HPDE6-E6E7 (cell line): ENCODE data around the gene KIAA1671.

Source experiments
- DNase-seq: peaks from one replicate; pipeline ENCODE4 v3.0.0; 2011; ENCODE audit warnings: missing footprints; ENCODE audit errors: extremely low spot score

Gene KIAA1671

GRCh38 chr22:24981066-24981465 lies 28.6 kb downstream of the KIAA1671 start:
- DNase-seq, result no peak

DNA sequence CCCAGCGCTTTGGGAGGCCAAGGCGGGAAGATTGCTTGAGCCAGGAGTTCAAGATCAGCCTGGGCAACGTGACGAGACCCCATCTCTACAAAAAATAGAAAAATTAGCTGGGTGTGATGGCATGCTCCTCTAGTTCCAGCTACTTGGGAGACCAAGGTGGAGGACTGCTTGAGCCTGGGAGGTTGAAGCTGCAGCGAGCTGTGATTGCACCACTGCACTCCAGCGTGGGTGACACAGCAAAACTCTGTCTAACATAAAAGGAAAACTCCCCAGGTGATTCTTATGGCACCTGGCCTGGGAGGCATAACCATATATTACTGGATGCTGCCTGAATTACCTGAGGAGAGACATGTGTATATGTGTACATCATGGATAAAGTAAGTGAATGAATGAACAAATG lies 29.1 kb downstream of the KIAA1671 start:
- no peak for DNase-seq

GRCh38 chr22:24982301-24983056 lies 30.0 kb downstream of the KIAA1671 start:
- no peak for DNase-seq

- no peak for DNase-seq
Measured at GRCh38 chr22:24983151-24983550, 30.6 kb downstream of the KIAA1671 start.

DNA sequence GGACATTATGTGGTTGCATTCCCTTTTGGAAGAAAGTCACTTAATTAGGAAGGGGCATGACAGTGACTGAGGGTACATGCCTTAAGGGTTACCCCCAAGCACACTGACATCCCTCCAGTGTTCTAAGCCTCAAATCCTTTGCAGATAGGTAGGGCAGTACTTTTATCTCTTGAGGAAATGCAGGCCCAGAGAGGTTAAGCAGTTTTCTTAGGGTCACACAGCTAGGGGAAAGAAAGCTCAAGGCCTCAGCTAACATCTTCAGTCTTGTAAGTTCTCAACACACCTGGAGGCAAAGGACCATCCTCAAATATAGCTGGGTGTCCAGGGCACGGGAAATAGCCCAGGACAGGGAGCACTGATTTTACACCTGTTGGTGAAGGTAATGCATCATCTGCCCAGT lies 31.6 kb downstream of the KIAA1671 start:
- no peak for DNase-seq

DNA sequence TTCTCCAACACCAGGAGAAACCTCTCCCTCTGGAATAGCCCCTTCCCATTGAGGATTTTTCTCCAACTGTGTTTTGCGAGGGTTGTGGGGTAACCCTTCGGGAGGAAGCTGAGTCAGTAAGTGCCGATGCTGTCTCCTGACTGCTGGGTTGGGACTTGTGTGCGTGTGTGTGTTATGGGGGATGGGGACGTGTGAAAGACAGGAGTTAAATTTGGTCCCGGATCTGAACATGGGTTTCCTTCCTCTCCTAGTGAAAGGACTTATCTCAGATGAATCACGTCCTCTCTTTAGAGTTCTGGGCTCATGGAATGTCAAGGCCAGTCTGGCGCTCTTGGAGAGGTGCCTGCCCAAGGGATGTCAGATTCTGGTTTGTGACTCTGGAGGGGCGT lies 33.3 kb downstream of the KIAA1671 start:
- peak; percentile 76 for DNase-seq

- DNase-seq, result no peak
Measured at GRCh38 chr22:24986816-24987215, 34.3 kb downstream of the KIAA1671 start.

DNA sequence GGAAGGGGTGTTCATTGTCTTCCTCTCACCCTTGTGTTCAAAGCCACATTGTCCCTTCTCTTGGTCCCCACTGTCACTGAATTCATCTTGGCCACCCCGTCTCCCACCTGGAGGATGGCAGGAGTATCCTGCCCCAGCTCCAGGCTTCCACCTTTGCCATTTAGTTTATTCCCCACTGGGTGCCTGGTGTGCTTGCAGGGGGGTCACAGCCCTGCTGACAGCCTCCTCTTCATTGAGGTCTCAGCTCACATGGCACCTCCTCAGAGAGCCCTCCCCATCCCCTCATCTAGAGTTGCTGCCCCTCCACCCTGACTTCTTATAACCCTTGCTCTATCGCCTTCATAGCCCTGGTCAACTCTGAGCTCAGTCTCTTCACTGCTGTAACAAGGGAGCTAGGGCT lies 36.6 kb downstream of the KIAA1671 start:
- DNase-seq, result no peak

- DNase-seq, result no peak
Measured at GRCh38 chr22:24989541-24989951, 37.0 kb downstream of the KIAA1671 start.

GRCh38 chr22:24990344-24990905 lies 37.9 kb downstream of the KIAA1671 start:
- DNase-seq, result no peak

- DNase-seq, result no peak
Measured at GRCh38 chr22:24992946-24993345, 40.4 kb downstream of the KIAA1671 start.

DNA sequence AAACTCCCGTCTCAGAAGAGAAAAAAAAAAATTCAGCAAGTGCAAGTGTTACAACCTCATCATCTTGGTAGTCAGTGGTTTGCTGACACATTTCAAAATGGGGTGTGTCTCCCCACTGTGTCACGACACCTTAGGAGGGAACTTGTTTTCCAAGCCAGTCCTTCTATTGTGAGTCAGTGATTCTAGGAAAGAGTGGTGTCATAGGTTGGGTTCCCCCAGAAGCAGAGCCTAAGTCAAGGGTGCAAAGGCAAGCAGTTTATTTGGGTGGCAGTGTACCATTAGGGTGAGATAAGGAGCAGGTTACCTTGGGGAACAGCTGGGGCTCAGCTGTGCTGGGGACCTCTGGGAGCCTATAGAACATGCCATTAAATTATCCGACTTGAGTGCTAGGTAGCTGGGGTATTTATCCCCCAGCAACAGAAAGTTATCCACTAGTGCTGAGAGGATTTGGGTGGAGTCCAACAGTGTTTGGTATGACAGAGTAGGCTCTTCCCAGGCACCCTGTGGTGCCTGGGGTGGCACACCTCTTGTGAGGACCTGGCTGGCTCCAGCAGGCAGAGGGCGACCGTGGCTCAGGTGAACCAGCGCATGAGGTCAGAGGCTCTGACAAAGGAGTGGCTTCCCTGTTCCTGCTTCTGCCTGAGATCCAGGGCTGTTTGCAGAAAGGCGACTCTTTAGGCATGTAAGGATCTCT lies 41.7 kb downstream of the KIAA1671 start:
- peak; percentile 92 for DNase-seq

GRCh38 chr22:24995649-24996180 lies 43.2 kb downstream of the KIAA1671 start:
- no peak for DNase-seq

DNA sequence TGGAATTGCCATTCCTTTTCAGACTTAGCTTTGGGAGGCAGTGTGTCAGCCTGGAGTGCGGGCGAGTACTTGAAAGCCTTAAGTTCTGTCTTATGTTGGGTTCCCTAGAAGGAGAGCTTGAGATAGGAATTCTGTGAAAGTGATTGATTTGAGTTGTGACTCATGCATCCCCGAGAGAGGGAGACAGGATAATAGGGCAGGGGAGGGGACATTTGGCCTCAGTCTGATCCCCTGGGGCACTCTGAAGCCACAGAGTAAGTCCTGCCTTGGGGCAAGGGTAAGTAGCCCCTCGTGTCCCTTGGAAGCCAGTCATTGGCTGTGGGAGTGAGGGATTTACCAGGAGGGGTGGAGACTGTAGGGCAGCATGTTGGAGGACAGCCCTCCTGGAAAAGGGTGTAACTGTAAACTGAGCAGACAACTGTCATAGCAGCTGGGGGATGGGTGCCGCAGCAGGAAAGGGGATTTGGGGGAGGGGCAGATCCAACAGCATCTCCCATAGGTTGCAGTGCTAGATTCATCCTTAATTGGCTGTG lies 44.0 kb downstream of the KIAA1671 start:
- DNase-seq, result no peak

GRCh38 chr22:24997023-24997422 lies 44.5 kb downstream of the KIAA1671 start:
- DNase-seq, result no peak

- DNase-seq, result no peak
Measured at GRCh38 chr22:25000686-25001085, 48.2 kb downstream of the KIAA1671 start.

GRCh38 chr22:25002241-25002985 lies 49.9 kb downstream of the KIAA1671 start:
- no peak for DNase-seq

GRCh38 chr22:25006354-25006753 lies 53.8 kb downstream of the KIAA1671 start:
- DNase-seq, result no peak

DNA sequence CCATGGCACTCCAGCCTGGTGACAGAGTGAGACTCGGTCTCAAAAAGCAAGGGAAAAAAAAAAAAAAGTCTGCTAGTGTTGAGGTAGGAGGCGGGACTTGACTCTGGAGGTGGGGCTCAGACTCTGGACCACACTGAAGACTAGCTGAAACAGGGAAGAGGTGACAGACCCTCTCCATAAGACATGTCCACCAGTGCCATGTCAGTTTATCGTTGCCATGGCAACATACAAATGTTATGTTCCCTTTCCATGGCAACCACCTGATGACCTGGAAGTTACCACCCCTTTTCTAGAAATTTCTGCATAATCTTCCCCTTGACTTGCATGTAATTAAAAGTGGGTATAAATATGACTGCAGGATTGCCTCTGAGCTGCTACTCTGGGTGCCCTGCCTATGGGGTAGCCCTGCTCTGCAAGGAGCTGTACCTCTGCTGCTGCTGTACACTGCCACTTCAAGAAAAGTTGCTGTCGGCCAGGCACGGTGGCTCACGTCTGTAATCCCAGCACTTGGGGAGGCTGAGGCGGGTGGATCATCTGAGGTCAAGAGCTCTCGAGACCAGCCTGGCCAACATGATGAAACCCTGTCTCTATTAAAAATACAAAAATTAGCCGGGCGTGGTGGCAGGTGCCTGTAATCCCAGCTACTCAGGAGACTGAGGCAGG lies 55.1 kb downstream of the KIAA1671 start:
- no peak for DNase-seq

DNA sequence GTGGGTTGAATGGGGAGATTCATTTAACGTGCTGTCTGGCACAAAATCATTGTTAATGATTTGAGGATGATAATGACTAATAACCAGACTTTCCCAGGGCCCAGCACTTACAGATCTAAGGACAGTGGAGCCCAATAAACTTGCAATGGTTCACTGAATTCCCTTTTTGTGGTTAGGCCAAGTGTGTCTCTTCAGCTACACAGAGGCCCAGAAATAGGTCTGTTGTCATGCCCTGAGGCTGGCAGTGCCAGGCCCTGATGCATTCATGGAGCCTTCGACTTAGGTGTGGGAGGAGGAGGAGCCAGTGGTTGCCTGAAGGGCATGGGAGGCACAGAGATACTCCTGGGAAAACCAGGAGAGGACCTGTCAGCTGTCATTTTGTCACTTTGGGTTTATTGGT lies 56.1 kb downstream of the KIAA1671 start:
- DNase-seq, result no peak

DNA sequence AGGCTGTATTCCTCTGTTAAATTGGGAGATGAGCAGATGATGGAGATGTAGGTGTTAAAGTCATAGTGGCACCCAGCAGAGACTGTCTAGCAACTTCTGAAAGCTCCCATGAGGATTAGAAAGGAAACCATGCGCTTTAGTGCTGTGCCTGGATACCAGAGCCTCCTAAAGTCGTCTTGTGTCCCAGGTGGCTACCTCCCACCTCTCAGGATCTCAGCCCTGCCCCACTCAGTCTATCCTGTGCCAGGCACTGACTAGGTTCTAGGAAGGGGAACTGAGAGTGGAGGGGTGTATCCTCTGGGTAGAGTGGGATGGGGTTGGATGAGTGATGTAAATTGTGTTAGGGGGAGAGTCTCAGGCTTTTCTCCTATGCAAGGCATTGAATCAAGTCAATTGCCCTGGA lies 60.2 kb downstream of the KIAA1671 start:
- no peak for DNase-seq
